CD4-positive, alpha-beta T cell (primary cell): ENCODE data around the gene FYB1. TPM values are rescaled to one million over a fixed set of nuclear protein-coding genes. Genes with fewer than 3 reads are reported as not detected.
A peak's percentile ranks its signal among the peaks of the same experiment; 100 is the strongest.

Experiments used
- ATAC-seq: fragments of 200-7000 bp; cut with Tn5 transposase; one replicate; pipeline ENCODE4 v1.10.0; 2022; ENCODE audit warnings: mild to moderate bottlenecking; ENCODE audit not compliant: poor library complexity
- CTCF ChIA-PET: fragments of 350-600 bp; sonication (Branson Sonifier 250); formaldehyde crosslinking; loops from one replicate; lab custom pipeline; 2021; ENCODE audit warnings: antibody characterized with exemption, inconsistent platforms; lab: Charles Lee
- POLR2A ChIA-PET: fragments of 350-600 bp; sonication (Branson Sonifier 250); formaldehyde crosslinking; loops from one replicate; lab custom pipeline; 2021; ENCODE audit warnings: antibody characterized with exemption, inconsistent platforms; lab: Charles Lee
- DNase-seq, 14 experiments: peaks; one replicate each; pipeline ENCODE4 v3.0.0-alpha.2; 2013 to 2020; ENCODE audit warnings: mixed read lengths in 2 of 14
- H3K27ac ChIP-seq, 2 donors: one replicate each; pipeline versions ENCODE4 v1.5.1 to v1.7.0; 2013; ENCODE audit warnings: low read length in 2 of 2, low read depth in 1 of 2, mild to moderate bottlenecking in 1 of 2
- H3K27me3 ChIP-seq, 2 experiments: 1 replicate in 1 of 2; 2 replicates in 1 of 2; pipeline versions ENCODE4 v1.6.1 to v1.7.0; 2013; ENCODE audit warnings: low read length in 2 of 2, control low read depth in 1 of 2, mild to moderate bottlenecking in 1 of 2, moderate library complexity in 1 of 2; ENCODE audit not compliant: insufficient read depth in 2 of 2, control insufficient read depth in 1 of 2
- H3K36me3 ChIP-seq: one replicate; pipeline ENCODE4 v1.6.1; 2013; ENCODE audit warnings: low read length, control low read depth; ENCODE audit not compliant: insufficient read depth
- H3K4me1 ChIP-seq: one replicate; pipeline ENCODE4 v1.6.1; 2013; ENCODE audit warnings: low read length, control low read depth; ENCODE audit not compliant: insufficient read depth
- H3K4me3 ChIP-seq: one replicate; pipeline ENCODE4 v1.5.1; 2013; ENCODE audit warnings: mild to moderate bottlenecking, low read length, moderate library complexity
- H3K9me3 ChIP-seq, 2 experiments: 1 replicate in 1 of 2; 2 replicates in 1 of 2; pipeline versions ENCODE4 v1.6.1 to v1.7.0; 2013; ENCODE audit warnings: low read length in 2 of 2, mild to moderate bottlenecking in 2 of 2, control low read depth in 1 of 2, moderate library complexity in 1 of 2; ENCODE audit not compliant: control insufficient read depth in 1 of 2, insufficient read depth in 1 of 2
- H3K27ac Mint-ChIP-seq: one replicate; pipeline ENCODE4 v1.8.0; 2020; ENCODE audit warnings: mixed read lengths
- H3K27me3 Mint-ChIP-seq: one replicate; pipeline ENCODE4 v1.8.0; 2021; ENCODE audit warnings: mixed read lengths
- H3K36me3 Mint-ChIP-seq: one replicate; pipeline ENCODE4 v1.8.0; 2021; ENCODE audit warnings: low read depth, mixed read lengths
- H3K4me1 Mint-ChIP-seq: one replicate; pipeline ENCODE4 v1.8.0; 2021; ENCODE audit warnings: low read depth, mixed read lengths
- H3K4me3 Mint-ChIP-seq: one replicate; pipeline ENCODE4 v1.8.0; 2020; ENCODE audit warnings: mild to moderate bottlenecking, mixed read lengths
- H3K9me3 Mint-ChIP-seq: one replicate; pipeline ENCODE4 v1.8.0; 2020; ENCODE audit warnings: mixed read lengths
- CTCF ChIP-seq: fragments of 200-600 bp; IDR thresholded peaks from one replicate; pipeline ENCODE4 v1.8.0; 2022; ENCODE audit warnings: antibody characterized with exemption, mild to moderate bottlenecking
- intact Hi-C, 2 experiments: fragments of 100-400 bp; cut with DNase I in 1 of 2; cut with micrococcal nuclease in 1 of 2; formaldehyde crosslinking; loops; one replicate each; pipeline versions ENCODE4 v1.15.1 to v1.9.0; 2023 to 2025; cut with DNase I, micrococcal nuclease
- total RNA-seq, 174 experiments: library from RNA in 2 of 174; stranded (reverse) in 2 of 174; gene quantifications; one replicate each; pipeline ENCODE4 v1.2.3 and lab custom pipeline; 2021 to 2026

The FYB1 gene
- total RNA-seq, 2 experiments from 2014 or later, result 478 to 497 TPM

GRCh38 chr5:39208471-39208870, 10.9 kb downstream of the FYB1 start:
- Mint-ChIP-seq H3K27me3 (no peaks in the 10 kb centered on the region), H3K36me3 (peaks cover under 1% of the 10 kb centered on the region), H3K27ac (peak overlapping the region; percentile 96), H3K9me3 (no peaks in the 10 kb centered on the region), H3K4me1 (peaks cover 99% of the 10 kb centered on the region), H3K4me3 (peak overlapping the region; percentile 77)
- peak overlapping the region; percentile 82 for H3K27ac ChIP-seq
- ATAC-seq, result no peak
- intact Hi-C loops, result no loop called here
- no peaks in the 10 kb centered on the region for H3K27me3 ChIP-seq
- TF ChIP-seq CTCF, result no peak
- no peaks in the 10 kb centered on the region for H3K36me3 ChIP-seq
- ChIA-PET POLR2A (interaction anchor here (0.6 to 7.3 kb wide), 5 partner anchors 8 to 84 kb away, joined by 4 to 209 read pairs (median 15); no protein-coding TSS in a partner anchor), CTCF (interaction anchor here (1.2 kb wide), 1 partner anchor 9 kb away, joined by 4 read pairs; no protein-coding TSS in a partner anchor)
- peak overlapping the region; percentile 42 for H3K4me3 ChIP-seq
- no peaks in the 10 kb centered on the region for H3K9me3 ChIP-seq
- peaks cover 71% of the 10 kb centered on the region for H3K4me1 ChIP-seq
- DNase-seq, result peak in 4 of 14 experiments; percentile 45 to 61 (median 58)

GRCh38 chr5:39207345-39208045, 11.9 kb downstream of the FYB1 start:
- H3K4me1 ChIP-seq, result peaks cover 66% of the 10 kb centered on the region
- Mint-ChIP-seq H3K4me3 (peak overlapping the region; percentile 77), H3K36me3 (peaks cover 10% of the 10 kb centered on the region), H3K9me3 (no peaks in the 10 kb centered on the region), H3K27ac (peak overlapping the region; percentile 96), H3K4me1 (peaks cover 92% of the 10 kb centered on the region), H3K27me3 (no peaks in the 10 kb centered on the region)
- no peak for TF ChIP-seq CTCF
- intact Hi-C loops, result no loop called here
- no peaks in the 10 kb centered on the region for H3K9me3 ChIP-seq
- ATAC-seq, result no peak
- ChIA-PET POLR2A (interaction anchor here (1.0 to 7.3 kb wide), 4 partner anchors 9 to 28 kb away, joined by 3 to 209 read pairs (median 64); no protein-coding TSS in a partner anchor), CTCF (interaction anchor here (1.2 kb wide), 1 partner anchor 10 kb away, joined by 4 read pairs; no protein-coding TSS in a partner anchor)
- H3K4me3 ChIP-seq, result peak overlapping the region; percentile 42
- no peaks in the 10 kb centered on the region for H3K27me3 ChIP-seq
- peak overlapping the region; percentile 82 for H3K27ac ChIP-seq
- no peaks in the 10 kb centered on the region for H3K36me3 ChIP-seq
- no peak for DNase-seq

DNA sequence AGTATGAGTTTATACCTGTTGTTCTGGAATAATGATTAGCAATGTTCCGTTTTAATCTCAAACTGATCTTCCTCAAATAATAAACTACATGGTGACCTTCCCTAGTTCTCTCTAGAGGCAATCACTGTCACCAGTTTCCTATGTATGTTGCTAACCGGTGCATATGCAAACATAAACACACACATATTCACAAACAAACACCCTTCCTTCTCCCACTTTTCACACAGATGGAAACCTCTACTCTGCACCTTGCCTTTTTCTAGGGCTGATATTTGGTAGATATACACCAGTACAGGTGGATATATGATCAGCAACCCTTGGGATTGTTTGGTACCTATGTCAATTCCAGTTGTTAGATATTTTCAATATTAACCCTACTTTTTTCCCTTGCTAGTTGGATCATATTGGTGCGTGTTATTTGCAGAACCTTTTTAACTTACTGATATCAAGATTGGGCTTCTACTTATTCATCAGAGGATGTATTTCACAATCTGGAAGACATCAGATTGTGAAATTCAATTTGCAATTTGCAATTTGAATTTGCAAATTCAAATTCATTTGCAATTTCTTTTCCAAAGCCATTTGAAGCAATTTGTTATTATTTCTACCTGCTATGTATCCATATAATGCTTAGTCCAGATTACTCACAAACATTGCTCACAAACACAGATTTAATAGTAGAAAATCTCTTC, 12.6 kb downstream of the FYB1 start:
- Histone ChIP-seq H3K4me1 (peaks cover 61% of the 10 kb centered on the region), H3K4me3 (peak overlapping the region; percentile 42), H3K36me3 (no peaks in the 10 kb centered on the region), H3K27me3 (no peaks in the 10 kb centered on the region), H3K27ac (peak overlapping the region; percentile 82), H3K9me3 (no peaks in the 10 kb centered on the region)
- CTCF ChIA-PET, result no interaction called here
- Mint-ChIP-seq H3K4me1 (peaks cover 85% of the 10 kb centered on the region), H3K27ac (peak overlapping the region; percentile 96), H3K9me3 (no peaks in the 10 kb centered on the region), H3K27me3 (no peaks in the 10 kb centered on the region), H3K36me3 (peaks cover 16% of the 10 kb centered on the region), H3K4me3 (peak overlapping the region; percentile 77)
- DNase-seq, result no peak
- intact Hi-C loops, result no loop called here
- ATAC-seq, result no peak
- TF ChIP-seq CTCF, result no peak
- POLR2A ChIA-PET, result interaction anchor here (1.2 to 1.4 kb wide), 2 partner anchors 10 to 18 kb away, joined by 3 to 10 read pairs; no protein-coding TSS in a partner anchor
